Measurements from ENCODE around the gene HCN4. TPM values are rescaled to one million over a fixed set of nuclear protein-coding genes. Genes with fewer than 3 reads are reported as not detected.

The HCN4 gene
- total RNA-seq, 1 donor from 2014 or later, result not detected

GRCh38 chr15:73318463-73319351, 50.1 kb downstream of the HCN4 start:
- Mint-ChIP-seq H3K27ac (ENCODE audit: unreplicated experiment) (no peak overlapping the region), H3K27me3 (ENCODE audit: unreplicated experiment) (peaks cover 12% of the 10 kb centered on the region), H3K36me3 (ENCODE audit: unreplicated experiment) (no peaks in the 10 kb centered on the region), H3K4me3 (ENCODE audit: unreplicated experiment) (no peak overlapping the region), H3K9me3 (ENCODE audit: unreplicated experiment) (no peaks in the 10 kb centered on the region), H3K4me1 (ENCODE audit: unreplicated experiment) (no peaks in the 10 kb centered on the region)
- no peak for DNase-seq (ENCODE audit: extremely low spot score, unreplicated experiment)
- no peak for TF ChIP-seq CTCF (IDR thresholded peaks at IDR 0.05)

DNA sequence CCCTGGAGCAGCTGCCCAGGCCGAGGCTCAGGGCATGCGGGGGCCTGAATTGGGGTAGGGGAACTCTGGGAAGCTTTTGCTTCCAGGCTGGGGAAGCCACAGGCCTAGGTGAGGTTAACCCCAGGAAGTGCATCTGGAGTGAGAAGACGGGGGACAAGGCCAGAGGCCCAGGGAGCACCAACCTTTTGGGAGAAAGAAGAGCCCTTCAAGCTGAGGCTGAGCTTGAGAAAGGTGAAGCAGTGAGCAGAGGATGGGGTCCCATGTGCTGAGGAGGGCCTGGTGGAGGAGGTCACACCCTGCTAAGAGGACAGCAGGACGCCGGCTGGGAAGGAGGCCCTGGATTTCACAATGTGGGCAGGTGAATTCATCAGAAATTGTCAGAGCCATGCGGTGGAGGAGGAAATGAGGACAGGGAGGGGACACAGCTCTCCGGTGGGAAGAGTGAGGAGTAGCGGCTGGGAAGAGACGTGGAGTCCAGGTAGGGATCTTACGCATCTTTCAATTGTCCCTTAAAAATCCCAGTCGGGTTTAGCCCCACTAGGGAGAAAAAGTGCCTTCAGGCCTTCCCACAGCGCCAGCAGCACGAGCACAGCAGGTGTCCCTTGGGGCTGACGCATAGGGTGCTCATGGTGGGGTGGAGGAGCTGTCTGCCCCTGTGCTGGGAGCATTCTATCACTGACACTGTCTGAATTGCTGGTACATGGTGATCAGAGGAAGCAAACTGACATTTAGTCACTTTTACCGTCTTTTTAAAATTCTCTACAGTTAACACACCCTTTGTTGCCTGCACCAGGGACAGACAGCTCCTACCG, 50.9 kb downstream of the HCN4 start:
- Mint-ChIP-seq H3K9me3 (ENCODE audit: unreplicated experiment) (no peaks in the 10 kb centered on the region), H3K27ac (ENCODE audit: unreplicated experiment) (no peak overlapping the region), H3K36me3 (ENCODE audit: unreplicated experiment) (no peaks in the 10 kb centered on the region), H3K4me1 (ENCODE audit: unreplicated experiment) (no peaks in the 10 kb centered on the region), H3K4me3 (ENCODE audit: unreplicated experiment) (no peak overlapping the region), H3K27me3 (ENCODE audit: unreplicated experiment) (peaks cover 12% of the 10 kb centered on the region)
- no peak for TF ChIP-seq CTCF (IDR thresholded peaks at IDR 0.05)
- DNase-seq (ENCODE audit: extremely low spot score, unreplicated experiment), result no peak

DNA sequence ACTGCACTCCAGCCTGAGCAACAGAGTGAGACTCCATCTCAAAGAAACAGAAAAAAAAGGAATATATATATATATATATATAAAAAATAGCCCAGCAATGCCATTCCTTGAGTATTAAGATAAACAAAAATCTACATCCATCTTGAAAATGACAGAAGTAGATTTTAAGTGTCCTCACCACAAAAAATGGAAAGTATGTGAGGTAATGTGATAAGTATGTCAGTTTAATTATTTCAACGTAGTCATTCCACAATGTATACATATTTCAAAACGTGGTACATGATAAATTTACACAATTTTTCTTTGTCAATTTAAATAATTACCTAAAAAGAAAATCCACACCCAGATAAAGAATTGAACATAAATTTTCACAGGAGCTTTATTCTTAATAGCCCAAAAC, 54.9 kb downstream of the HCN4 start:
- no peak for DNase-seq (ENCODE audit: extremely low spot score, unreplicated experiment)
- Mint-ChIP-seq H3K36me3 (ENCODE audit: unreplicated experiment) (no peaks in the 10 kb centered on the region), H3K27ac (ENCODE audit: unreplicated experiment) (no peak overlapping the region), H3K4me3 (ENCODE audit: unreplicated experiment) (no peak overlapping the region), H3K27me3 (ENCODE audit: unreplicated experiment) (peaks cover 12% of the 10 kb centered on the region), H3K9me3 (ENCODE audit: unreplicated experiment) (no peaks in the 10 kb centered on the region), H3K4me1 (ENCODE audit: unreplicated experiment) (no peaks in the 10 kb centered on the region)
- no peak for TF ChIP-seq CTCF (IDR thresholded peaks at IDR 0.05)

DNA sequence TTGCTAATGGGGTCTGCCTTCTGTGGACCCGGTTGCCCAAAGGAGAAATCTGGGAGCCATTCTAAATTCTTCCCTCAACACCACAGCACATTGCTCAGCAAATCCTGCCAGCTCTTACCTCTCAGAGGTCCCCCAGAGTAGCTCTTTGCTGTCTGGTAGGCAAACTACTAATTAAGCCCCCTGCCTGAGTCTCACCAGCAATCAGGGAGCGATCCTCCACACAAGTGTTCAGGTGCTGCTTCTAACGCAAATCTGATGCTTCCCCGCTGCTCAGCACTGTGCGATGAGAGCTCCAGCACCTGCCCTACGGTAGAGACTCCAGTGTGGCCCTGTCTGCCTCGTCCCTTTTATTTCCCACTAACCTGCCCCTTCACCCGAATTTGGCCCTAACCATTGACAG, 60.5 kb downstream of the HCN4 start:
- Mint-ChIP-seq H3K36me3 (ENCODE audit: unreplicated experiment) (no peaks in the 10 kb centered on the region), H3K27me3 (ENCODE audit: unreplicated experiment) (no peaks in the 10 kb centered on the region), H3K4me1 (ENCODE audit: unreplicated experiment) (no peaks in the 10 kb centered on the region), H3K4me3 (ENCODE audit: unreplicated experiment) (no peak overlapping the region), H3K9me3 (ENCODE audit: unreplicated experiment) (no peaks in the 10 kb centered on the region), H3K27ac (ENCODE audit: unreplicated experiment) (no peak overlapping the region)
- no peak for TF ChIP-seq CTCF (IDR thresholded peaks at IDR 0.05)
- no peak for DNase-seq (ENCODE audit: extremely low spot score, unreplicated experiment)
